Erythroblast (primary cell): ENCODE measurements around the gene TRPV4.

Experiments used
- DNase-seq, 2 experiments: peaks; one replicate each; lab custom pipeline; 2025; lab: John Stamatoyannopoulos, UW
- GATA1 ChIP-seq: IDR thresholded peaks from 2 replicates; pipeline ENCODE4 v1.6.1; 2011; ENCODE audit warnings: low read depth, mild to moderate bottlenecking, control low read depth, low read length, moderate library complexity
- POLR2A ChIP-seq: IDR thresholded peaks from 2 replicates; pipeline ENCODE4 v1.6.1; 2011; ENCODE audit warnings: mild to moderate bottlenecking, low read length

TRPV4 gene

GRCh38 chr12:109739747-109740693 is 93.2 kb downstream of the TRPV4 start:
- peak; percentile 75 to 94 for DNase-seq
- TF ChIP-seq GATA1 (no peak), POLR2A (no peak)

- no peak for DNase-seq
- no peak for TF ChIP-seq POLR2A
- TF ChIP-seq GATA1, result no peak
Measured at GRCh38 chr12:109738878-109739665, 94.1 kb downstream of the TRPV4 start.

GRCh38 chr12:109738209-109738608 is 95.0 kb downstream of the TRPV4 start:
- DNase-seq, result no peak
- TF ChIP-seq GATA1, result no peak
- no peak for TF ChIP-seq POLR2A

GRCh38 chr12:109737631-109738030 is 95.6 kb downstream of the TRPV4 start:
- peak in 1 of 2 experiments; percentile 14 for DNase-seq
- no peak for TF ChIP-seq GATA1
- TF ChIP-seq POLR2A, result no peak

GRCh38 chr12:109737126-109737525 is 96.1 kb downstream of the TRPV4 start:
- TF ChIP-seq GATA1, result no peak
- TF ChIP-seq POLR2A, result no peak

GRCh38 chr12:109736552-109737108 is 96.6 kb downstream of the TRPV4 start:
- TF ChIP-seq POLR2A (no peak), GATA1 (no peak)
- peak; percentile 83 to 87 for DNase-seq

More at GRCh38 chr12:109737126-109737525, 96.1 kb downstream of the TRPV4 start:
- DNase-seq, result no peak

GRCh38 chr12:109735825-109736551 is 97.2 kb downstream of the TRPV4 start:
- no peak for DNase-seq

GRCh38 chr12:109735051-109735521 is 98.1 kb downstream of the TRPV4 start:
- TF ChIP-seq POLR2A, result no peak
- no peak for TF ChIP-seq GATA1
- no peak for DNase-seq

More at GRCh38 chr12:109735825-109736551, 97.2 kb downstream of the TRPV4 start:
- TF ChIP-seq POLR2A (no peak), GATA1 (no peak)

- TF ChIP-seq GATA1 (no peak), POLR2A (no peak)
- DNase-seq, result no peak
Measured at GRCh38 chr12:109734219-109735000, 98.8 kb downstream of the TRPV4 start.
